GM12878 (cell line): Measurements from ENCODE around the gene CDK7.

Experiments used
- POLR2A ChIP-seq: IDR thresholded peaks from 2 replicates; pipeline ENCODE4 v1.6.1; 2011; ENCODE audit warnings: low read depth, mild to moderate bottlenecking, low read length
- RAD21 ChIP-seq: IDR thresholded peaks from 2 replicates; pipeline ENCODE4 v1.6.1; 2011; ENCODE audit warnings: mild to moderate bottlenecking, low read depth, low read length, moderate library complexity; ENCODE audit not compliant: insufficient read depth

DNA sequence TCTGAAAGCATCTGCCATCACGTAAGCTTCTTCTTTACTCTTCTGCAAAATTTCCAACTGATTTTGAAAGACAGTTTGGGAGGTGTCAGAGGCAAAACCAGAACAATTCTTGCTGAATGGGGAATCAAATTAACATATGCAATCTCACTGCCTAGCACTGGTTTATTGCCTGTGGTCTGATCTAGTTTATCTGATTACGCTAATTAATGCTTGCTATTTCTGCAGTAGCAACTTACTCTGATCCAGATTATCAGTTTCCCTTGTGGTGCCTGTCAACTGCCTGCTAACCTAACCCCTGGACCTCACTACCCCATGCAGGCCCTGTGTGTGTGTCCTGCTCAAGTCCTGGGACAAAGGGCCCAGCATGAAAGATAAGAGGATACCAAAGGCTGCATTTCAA, 57.6 kb downstream of the CDK7 start:
- TF ChIP-seq RAD21 (no peak), POLR2A (no peak)
